ENCODE data around the gene FAM72A.

The FAM72A gene

GRCh38 chr1:206144605-206145004 is 58.0 kb downstream of the FAM72A start:
- DNase-seq (ENCODE audit: low read depth, low spot score) = no peak
- ChIA-PET POLR2A (no interaction called here), CTCF (interaction anchor here (1.5 kb wide), 1 partner anchor 114 kb away, joined by 4 read pairs; no protein-coding TSS in a partner anchor)
- H3K4me3 ChIP-seq (ENCODE audit: low read depth, low read length) = no peak overlapping the region
- TF ChIP-seq CTCF (IDR thresholded peaks at IDR 0.05; ENCODE audit: insufficient read depth, low read length, missing control alignments) = no peak

- no peak for TF ChIP-seq CTCF (IDR thresholded peaks at IDR 0.05; ENCODE audit: insufficient read depth, low read length, missing control alignments)
- no peak overlapping the region for H3K4me3 ChIP-seq (ENCODE audit: low read depth, low read length)
- ChIA-PET CTCF (interaction anchor here (1.5 kb wide), 1 partner anchor 113 kb away, joined by 4 read pairs; no protein-coding TSS in a partner anchor), POLR2A (no interaction called here)
- no peak for DNase-seq (ENCODE audit: low read depth, low spot score)
These were observed 59.0 kb downstream of the FAM72A start for GRCh38 chr1:206143537-206144172.

- ChIA-PET POLR2A (no interaction called here), CTCF (interaction anchor here (1.5 kb wide), 1 partner anchor 112 kb away, joined by 4 read pairs; no protein-coding TSS in a partner anchor)
- DNase-seq (ENCODE audit: low read depth, low spot score) = no peak
- H3K4me3 ChIP-seq (ENCODE audit: low read depth, low read length) = no peak overlapping the region
- TF ChIP-seq CTCF (IDR thresholded peaks at IDR 0.05; ENCODE audit: insufficient read depth, low read length, missing control alignments) = no peak
These were observed 59.9 kb downstream of the FAM72A start for GRCh38 chr1:206142770-206143169.

GRCh38 chr1:206142011-206142410 is 60.6 kb downstream of the FAM72A start:
- TF ChIP-seq CTCF (IDR thresholded peaks at IDR 0.05; ENCODE audit: insufficient read depth, low read length, missing control alignments) = no peak
- no peak overlapping the region for H3K4me3 ChIP-seq (ENCODE audit: low read depth, low read length)
- CTCF ChIA-PET = no interaction called here
- no peak for DNase-seq (ENCODE audit: low read depth, low spot score)
- POLR2A ChIA-PET = no interaction called here

- H3K4me3 ChIP-seq (ENCODE audit: low read depth, low read length) = no peak overlapping the region
- TF ChIP-seq CTCF (IDR thresholded peaks at IDR 0.05; ENCODE audit: insufficient read depth, low read length, missing control alignments) = no peak
- CTCF ChIA-PET = interaction anchor here (3.7 kb wide), 1 partner anchor 29 kb away, joined by 17 read pairs; no protein-coding TSS in a partner anchor
- DNase-seq (ENCODE audit: low read depth, low spot score) = no peak
- POLR2A ChIA-PET = no interaction called here
These were observed 66.4 kb downstream of the FAM72A start for GRCh38 chr1:206136241-206136640.

All from AG04449 (cell line).